HEK293 (cell line): Measurements from ENCODE around the gene PRR33.

Source experiments
- CTCF ChIA-PET: fragments of 350-600 bp; formaldehyde crosslinking; extraction: SDS; loops from one replicate; lab custom pipeline; 2021; ENCODE audit warnings: antibody characterized with exemption; lab: Yijun Ruan, JAX
- POLR2A ChIA-PET: fragments of 300-600 bp; formaldehyde crosslinking; extraction: SDS; loops from one replicate; lab custom pipeline; 2020; ENCODE audit warnings: antibody characterized with exemption, inconsistent platforms; lab: Yijun Ruan, JAX
- H3K27ac ChIP-seq: fragments of 200-500 bp; sonication (Bioruptor generic); 2 replicates; pipeline ENCODE4 v1.5.1; 2014; ENCODE audit warnings: low read depth, low read length, control low read depth, inconsistent platforms; ENCODE audit errors: extremely low read depth
- H3K36me3 ChIP-seq, 2 experiments: fragments of 200-500 bp in 1 of 2; sonication (Bioruptor generic) in 1 of 2; 1 replicate in 1 of 2; 2 replicates in 1 of 2; pipeline ENCODE4 v1.5.1; 2014 to 2017; ENCODE audit warnings: inconsistent platforms in 2 of 2, low read length in 2 of 2; ENCODE audit not compliant: control insufficient read depth in 2 of 2, insufficient read depth in 1 of 2
- H3K4me1 ChIP-seq: fragments of 200-500 bp; sonication (Bioruptor generic); 2 replicates; pipeline ENCODE4 v1.5.1; 2014; ENCODE audit warnings: mild to moderate bottlenecking, low read length, inconsistent platforms; ENCODE audit not compliant: control insufficient read depth, insufficient read depth
- H3K4me3 ChIP-seq: 2 replicates; pipeline ENCODE4 v1.5.1; 2011; ENCODE audit warnings: low read depth, mild to moderate bottlenecking, control low read depth, low read length, moderate library complexity
- H3K9me3 ChIP-seq: fragments of 200-500 bp; sonication (Bioruptor generic); 2 replicates; pipeline ENCODE4 v1.5.1; 2014; ENCODE audit warnings: low read depth, low read length, inconsistent platforms; ENCODE audit not compliant: control insufficient read depth, insufficient read depth
- BCL11B ChIP-seq: fragments of 450-650 bp; formaldehyde crosslinking; IDR thresholded peaks from 2 replicates; pipeline ENCODE4 v1.5.1; 2016; ENCODE audit warnings: low read depth, missing biosample characterization, missing genetic modification characterization
- GLIS2 ChIP-seq: fragments of 450-650 bp; formaldehyde crosslinking; IDR thresholded peaks from 2 replicates; pipeline ENCODE4 v1.5.1; 2016; ENCODE audit warnings: missing biosample characterization, missing genetic modification characterization
- KLF16 ChIP-seq: fragments of 450-650 bp; formaldehyde crosslinking; IDR thresholded peaks from 2 replicates; pipeline ENCODE4 v1.5.1; 2017; ENCODE audit warnings: missing biosample characterization, missing genetic modification characterization
- ZBTB48 ChIP-seq: fragments of 450-650 bp; formaldehyde crosslinking; IDR thresholded peaks from 2 replicates; pipeline ENCODE4 v1.5.1; 2016; ENCODE audit warnings: missing biosample characterization, missing genetic modification characterization
- ZNF114 ChIP-seq: fragments of 450-650 bp; formaldehyde crosslinking; IDR thresholded peaks from 2 replicates; pipeline ENCODE4 v1.5.0; 2017; ENCODE audit warnings: missing biosample characterization, missing genetic modification characterization
- ZNF133 ChIP-seq: fragments of 450-650 bp; formaldehyde crosslinking; IDR thresholded peaks from 2 replicates; pipeline ENCODE4 v1.5.1; 2016; ENCODE audit warnings: missing biosample characterization, missing genetic modification characterization
- ZNF169 ChIP-seq: fragments of 450-650 bp; formaldehyde crosslinking; IDR thresholded peaks from 2 replicates; pipeline ENCODE4 v1.5.1; 2016; ENCODE audit warnings: missing biosample characterization, missing genetic modification characterization
- ZNF23 ChIP-seq: fragments of 450-650 bp; formaldehyde crosslinking; IDR thresholded peaks from 2 replicates; pipeline ENCODE4 v1.5.1; 2016; ENCODE audit warnings: missing biosample characterization, missing genetic modification characterization, borderline replicate concordance
- ZNF433 ChIP-seq: fragments of 450-650 bp; formaldehyde crosslinking; IDR thresholded peaks from 2 replicates; pipeline ENCODE4 v1.5.1; 2016; ENCODE audit warnings: missing biosample characterization, missing genetic modification characterization, low read depth
- ZNF518A ChIP-seq: fragments of 450-650 bp; formaldehyde crosslinking; conservative IDR thresholded peaks from 2 replicates; pipeline ENCODE4 v1.5.1; 2016; ENCODE audit warnings: low read depth, missing biosample characterization, missing genetic modification characterization
- ZNF558 ChIP-seq: fragments of 450-650 bp; formaldehyde crosslinking; IDR thresholded peaks from 2 replicates; pipeline ENCODE4 v1.5.1; 2016; ENCODE audit warnings: missing biosample characterization, missing genetic modification characterization
- ZNF561 ChIP-seq: fragments of 450-650 bp; IDR thresholded peaks from 2 replicates; pipeline ENCODE4 v1.5.1; 2018; ENCODE audit warnings: missing biosample characterization, missing genetic modification characterization, borderline replicate concordance
- ZNF571 ChIP-seq: fragments of 450-650 bp; formaldehyde crosslinking; IDR thresholded peaks from 2 replicates; pipeline ENCODE4 v1.5.0; 2017; ENCODE audit warnings: missing biosample characterization, missing genetic modification characterization
- ZNF692 ChIP-seq: fragments of 450-650 bp; formaldehyde crosslinking; IDR thresholded peaks from 2 replicates; pipeline ENCODE4 v1.5.1; 2016; ENCODE audit warnings: missing biosample characterization, missing genetic modification characterization
- ZNF747 ChIP-seq: fragments of 450-650 bp; formaldehyde crosslinking; IDR thresholded peaks from 2 replicates; pipeline ENCODE4 v1.5.1; 2016; ENCODE audit warnings: missing biosample characterization, missing genetic modification characterization

PRR33 gene

GRCh38 chr11:1841511-1842148 lies 50.1 kb downstream of the PRR33 start (continued):
- TF ChIP-seq ZNF561 (no peak), KLF16 (tag by site-specific recombination) (no peak), ZNF571 (tag by site-specific recombination) (no peak), ZNF433 (no peak), ZNF518A (tag by site-specific recombination) (no peak), ZNF114 (tag by site-specific recombination) (no peak)

- POLR2A ChIA-PET = no interaction called here
- TF ChIP-seq ZNF558 (tag by site-specific recombination) = no peak
- TF ChIP-seq BCL11B (tag by site-specific recombination) = no peak
- no peak for TF ChIP-seq ZNF133
- TF ChIP-seq ZBTB48 (tag by site-specific recombination) = no peak
- TF ChIP-seq ZNF692 (tag by site-specific recombination) = no peak
- no peak for TF ChIP-seq ZNF23 (tag by site-specific recombination)
- TF ChIP-seq ZNF169 = no peak
- TF ChIP-seq, all 188 proteins: peak for 0
- Histone ChIP-seq H3K27ac (no peak overlapping the region), H3K36me3 (no peaks in the 10 kb centered on the region), H3K9me3 (no peaks in the 10 kb centered on the region), H3K4me3 (no peak overlapping the region), H3K4me1 (no peaks in the 10 kb centered on the region)
- CTCF ChIA-PET = interaction anchor here (0.5 to 1.9 kb wide), 5 partner anchors 41 to 311 kb away, joined by 3 to 6 read pairs (median 3); no protein-coding TSS in a partner anchor
These were observed 50.8 kb downstream of the PRR33 start for GRCh38 chr11:1840780-1841480.

- no peak overlapping the region for H3K4me3 ChIP-seq
- POLR2A ChIA-PET = no interaction called here
These were observed 51.5 kb downstream of the PRR33 start for GRCh38 chr11:1839924-1840779.

More at GRCh38 chr11:1839924-1840779, 51.5 kb downstream of the PRR33 start:
- Histone ChIP-seq H3K4me1 (no peaks in the 10 kb centered on the region), H3K36me3 (no peaks in the 10 kb centered on the region), H3K27ac (no peak overlapping the region), H3K9me3 (no peaks in the 10 kb centered on the region)
- CTCF ChIA-PET = interaction anchor here (0.8 to 1.9 kb wide), 4 partner anchors 42 to 312 kb away, joined by 3 to 6 read pairs (median 3); no protein-coding TSS in a partner anchor
- TF ChIP-seq GLIS2 (tag by site-specific recombination) = 0 out of 2 replicates have a peak, but pooled peaks have one; percentile 22
- no peak for TF ChIP-seq ZNF747 (tag by site-specific recombination)
